SK-MEL-5 (cell line): ENCODE data around the gene ARNT2. TPM values are rescaled to one million over a fixed set of nuclear protein-coding genes. Genes with fewer than 3 reads are reported as not detected.

Experiments
- DNase-seq: peaks from one replicate; pipeline ENCODE4 v3.0.0-alpha.2; 2016; ENCODE audit warnings: low read depth, low spot score
- in situ Hi-C: cut with HindIII; loops from 2 replicates; pipeline ENCODE4 v1.10.0; 2016; ENCODE audit warnings: low sequenced_read_pairs, high pct_unique_total_duplicates, low pct_unique_long_range_greater_than_20kb
- total RNA-seq: library from RNA; depleted of rRNA; stranded (reverse); fragments of >200 nt; shearing (Covaris generic); gene quantifications from 2 replicates; pipeline ENCODE4 v1.2.3, GENCODE V29; 2014

ARNT2 gene
- total RNA-seq, 1 experiment from 2014 or later = 33.6 TPM

DNA sequence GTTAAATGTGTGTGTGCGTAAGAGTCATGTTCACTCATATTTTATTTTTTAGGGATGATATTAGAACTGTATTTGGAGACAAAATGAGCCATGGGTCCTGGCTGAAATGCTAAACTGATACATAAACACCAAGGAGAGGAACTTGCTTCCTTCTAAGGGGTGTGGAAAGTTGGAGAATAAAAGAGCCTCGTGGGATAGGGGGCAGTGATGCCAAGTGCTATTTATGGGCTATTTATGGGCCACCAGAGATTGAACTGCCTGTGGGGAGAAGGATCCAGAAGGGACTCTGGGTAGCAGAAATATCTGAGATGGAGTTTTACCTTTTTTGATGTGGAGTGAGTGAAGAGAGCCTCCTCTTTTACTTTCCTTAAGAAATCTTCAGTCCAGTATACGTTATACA is 1.8 kb upstream of the ARNT2 start:
- DNase-seq = no peak
- in situ Hi-C loops = no loop called here

GRCh38 chr15:80403712-80404056 is 498 bp upstream of the ARNT2 start:
- in situ Hi-C loops = no loop called here
- DNase-seq = no peak

DNA sequence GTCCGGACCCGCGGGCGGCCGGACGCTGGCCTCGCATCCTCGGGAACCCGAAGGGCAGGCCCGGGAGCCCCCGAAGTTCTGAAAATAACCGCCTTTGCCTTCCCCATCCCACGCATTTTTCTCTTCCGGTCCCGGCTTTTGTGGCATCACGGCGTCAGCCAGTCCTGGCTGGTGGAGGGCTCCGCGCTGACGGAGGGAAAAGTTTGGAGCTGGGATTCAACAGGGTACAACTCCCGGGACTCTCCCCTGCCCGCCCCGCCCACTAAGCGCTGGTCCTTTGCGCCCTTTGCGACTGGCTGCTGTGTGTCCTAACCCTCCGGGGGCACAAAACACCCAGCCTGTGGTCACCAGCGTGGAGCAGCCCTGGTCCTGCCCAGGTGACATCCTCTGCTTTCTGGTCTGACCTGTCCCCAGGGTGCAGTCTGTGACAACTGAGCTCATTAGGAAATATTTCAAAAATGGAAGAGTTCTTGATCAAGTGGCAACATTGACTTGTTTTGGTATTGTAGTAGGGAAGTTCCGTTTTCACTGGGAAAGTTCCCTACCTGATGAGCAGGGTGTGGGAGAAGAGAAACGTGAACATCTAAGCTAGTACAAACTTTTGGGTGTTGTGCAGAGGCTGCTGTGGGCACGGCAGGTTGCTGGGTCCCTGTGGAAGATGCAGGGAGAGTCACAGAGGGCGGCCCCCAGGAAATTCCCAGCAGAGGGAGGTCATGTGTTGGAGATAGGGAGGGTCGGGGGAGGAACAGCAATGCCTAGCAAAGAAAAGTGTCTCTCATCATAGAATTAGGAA is 775 bp downstream of the ARNT2 start:
- peak; percentile 92 for DNase-seq
- in situ Hi-C loops = no loop called here

DNA sequence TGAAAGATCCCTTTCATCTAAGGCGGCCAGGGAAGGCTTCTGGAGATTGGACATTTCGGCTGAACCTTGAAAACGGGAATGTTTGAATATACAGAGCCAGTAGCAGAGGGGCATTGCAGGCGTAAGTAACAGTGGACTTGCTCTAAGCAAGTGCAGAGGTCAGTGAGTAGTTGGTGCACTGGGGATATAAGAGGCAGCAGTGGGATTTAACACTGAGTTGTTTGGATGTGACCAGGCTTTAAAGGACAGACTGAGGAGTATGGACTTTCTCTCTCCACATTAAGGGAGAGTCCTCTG is 1.3 kb downstream of the ARNT2 start:
- DNase-seq = no peak
- in situ Hi-C loops = no loop called here

GRCh38 chr15:80405970-80406369 is 1.8 kb downstream of the ARNT2 start:
- DNase-seq = no peak
- in situ Hi-C loops = no loop called here

GRCh38 chr15:80411788-80412288 is 7.7 kb downstream of the ARNT2 start:
- in situ Hi-C loops = no loop called here

GRCh38 chr15:80414546-80415357 is 10.6 kb downstream of the ARNT2 start:
- peak; percentile 69 for DNase-seq
- in situ Hi-C loops = no loop called here

More at GRCh38 chr15:80411788-80412288, 7.7 kb downstream of the ARNT2 start:
- DNase-seq = peak; percentile 58

- in situ Hi-C loops = no loop called here
- DNase-seq = peak; percentile 99
Observed at GRCh38 chr15:80415358-80415670, 11.1 kb downstream of the ARNT2 start.

- no peak for DNase-seq
- in situ Hi-C loops = no loop called here
Observed at GRCh38 chr15:80416702-80417101, 12.5 kb downstream of the ARNT2 start.

DNA sequence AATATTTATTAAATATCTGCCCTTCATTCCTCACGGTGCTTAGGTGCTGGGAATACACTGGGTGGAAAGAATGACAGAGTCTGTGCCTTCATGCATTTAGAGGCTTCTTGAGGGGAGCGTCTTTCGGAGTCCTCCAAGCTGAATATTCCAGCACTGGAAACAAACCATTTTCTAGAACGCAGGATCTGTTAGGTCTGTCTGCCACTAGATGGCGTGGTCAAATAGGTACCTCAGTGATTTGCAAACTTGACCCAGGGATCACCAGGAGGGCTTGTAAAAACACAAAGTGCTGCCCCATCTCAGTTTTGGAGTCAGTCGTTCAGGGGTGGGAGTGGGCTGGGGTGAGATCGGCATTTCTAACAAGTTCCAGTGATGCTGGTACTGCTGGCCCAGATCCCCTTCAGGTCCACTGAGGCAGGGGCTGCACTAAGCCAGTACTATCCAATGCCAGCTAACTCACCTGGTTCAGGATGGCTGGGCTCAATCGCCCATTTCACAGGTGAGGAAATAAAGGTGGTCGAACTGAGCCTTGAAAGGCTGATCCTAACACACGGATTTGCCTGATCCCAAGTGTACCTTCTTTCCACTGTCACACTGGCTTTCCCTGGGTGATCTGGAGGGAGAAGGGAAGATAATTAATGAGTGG is 14.8 kb downstream of the ARNT2 start:
- peak; percentile 84 for DNase-seq
- in situ Hi-C loops = no loop called here

- DNase-seq = no peak
- in situ Hi-C loops = no loop called here
Observed at GRCh38 chr15:80419546-80419945, 15.4 kb downstream of the ARNT2 start.

GRCh38 chr15:80420658-80421057 is 16.5 kb downstream of the ARNT2 start:
- DNase-seq = no peak
- in situ Hi-C loops = no loop called here

GRCh38 chr15:80423215-80423614 is 19.0 kb downstream of the ARNT2 start:
- in situ Hi-C loops = no loop called here
- no peak for DNase-seq

DNA sequence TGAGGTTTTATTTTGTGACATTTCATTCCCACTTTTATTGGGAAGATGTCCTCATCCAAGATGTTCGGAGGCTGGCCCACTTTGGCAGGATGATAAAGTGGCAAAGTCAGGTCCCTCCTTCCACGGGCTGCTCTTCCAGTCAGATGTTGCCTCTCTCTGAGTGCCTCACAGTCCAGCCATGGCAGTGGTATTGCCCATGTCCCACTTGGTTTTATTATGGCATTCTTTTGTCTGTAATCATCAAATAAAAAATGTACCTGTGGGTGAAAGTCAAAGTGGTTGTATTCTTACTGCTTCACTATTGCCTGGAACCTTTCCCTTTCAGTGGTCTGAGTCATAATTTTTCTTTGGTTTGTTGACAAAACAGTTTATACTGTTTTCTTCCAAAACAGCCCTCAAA is 20.2 kb downstream of the ARNT2 start:
- in situ Hi-C loops = no loop called here
- no peak for DNase-seq

- in situ Hi-C loops = no loop called here
Observed at GRCh38 chr15:80426316-80426715, 22.1 kb downstream of the ARNT2 start.

DNA sequence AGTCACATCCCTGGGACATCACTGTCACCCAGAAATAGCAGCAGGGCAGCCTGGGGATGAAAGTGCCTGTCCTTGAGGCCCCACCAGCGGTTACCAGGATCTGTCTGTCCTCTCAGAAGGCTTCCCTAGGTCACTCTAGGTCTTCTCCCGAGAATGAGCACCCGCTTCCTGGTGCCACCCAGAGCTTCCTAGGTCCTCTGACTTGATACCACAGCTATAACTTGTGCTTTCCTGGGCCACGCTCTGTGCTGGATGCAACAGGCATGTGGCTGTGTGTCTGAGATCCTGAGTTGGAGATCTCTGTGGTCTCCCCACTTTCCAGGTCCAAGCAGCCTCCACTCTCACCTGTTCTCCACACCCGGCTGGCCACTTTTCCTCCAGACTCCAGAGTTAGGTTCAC is 25.8 kb downstream of the ARNT2 start:
- DNase-seq = no peak
- in situ Hi-C loops = no loop called here

More at GRCh38 chr15:80426316-80426715, 22.1 kb downstream of the ARNT2 start:
- DNase-seq = no peak

DNA sequence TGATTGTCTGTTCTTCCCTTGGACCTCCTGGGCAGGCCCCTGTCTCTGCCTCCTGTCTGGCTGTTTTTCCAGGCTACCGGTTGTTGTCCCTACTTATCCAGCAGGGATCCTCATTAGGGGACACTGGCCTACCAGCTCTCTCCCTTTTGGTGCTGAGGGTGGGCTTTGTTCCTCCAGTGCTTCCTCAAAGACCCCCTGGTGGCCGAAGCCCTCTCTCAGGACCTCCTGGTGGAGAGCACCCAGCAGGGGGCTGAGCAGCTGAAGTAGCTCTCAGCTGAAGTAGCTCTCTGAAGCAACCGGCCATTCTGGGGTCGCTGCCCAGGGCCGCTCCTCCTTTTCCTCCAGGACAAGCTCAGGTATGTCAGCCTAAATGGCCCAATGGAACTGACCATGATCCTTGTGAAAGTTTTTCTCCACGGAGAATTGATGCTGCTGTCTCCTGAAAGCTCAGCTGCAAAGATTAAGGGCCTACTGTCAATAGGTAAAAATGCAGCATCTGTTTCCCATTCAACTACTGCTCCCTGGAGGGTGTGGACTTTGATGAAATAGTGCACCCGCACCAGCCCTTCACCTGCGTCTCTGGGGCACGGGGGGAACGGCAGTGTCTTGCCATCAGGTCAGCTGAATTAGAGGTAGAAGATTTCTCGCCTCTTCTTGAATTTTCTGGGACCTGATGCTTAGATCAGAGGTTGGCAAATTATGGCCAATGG is 27.6 kb downstream of the ARNT2 start:
- in situ Hi-C loops = no loop called here
- DNase-seq = no peak

GRCh38 chr15:80432345-80432702 is 28.1 kb downstream of the ARNT2 start:
- in situ Hi-C loops = no loop called here

More at GRCh38 chr15:80432345-80432702, 28.1 kb downstream of the ARNT2 start:
- DNase-seq = no peak
